HepG2 (cell line): ENCODE data around the gene NFYB. TPM values are rescaled to one million over a fixed set of nuclear protein-coding genes. Genes with fewer than 3 reads are reported as not detected.

Source experiments
- ATAC-seq: fragments of 200-7000 bp; cut with Tn5 transposase; 3 replicates; pipeline ENCODE4 v1.9.1; 2020; ENCODE audit warnings: mild to moderate bottlenecking, moderate library complexity
- BruUV-seq: library from RNA; stranded (reverse); fragments of 400-500 nt; replicated peaks from 2 replicates; lab custom pipeline; 2021; lab: Mats Ljungman, UMichigan
- CTCF ChIA-PET: fragments of 300-600 bp; formaldehyde crosslinking; extraction: SDS; loops from one replicate; lab custom pipeline; 2021; ENCODE audit warnings: low total read pairs, inconsistent platforms, low intra/inter-chr PET ratio; lab: Yijun Ruan, JAX
- POLR2A ChIA-PET: fragments of 350-600 bp; sonication (Branson Sonifier 250); formaldehyde crosslinking; loops from one replicate; lab custom pipeline; 2020; ENCODE audit warnings: antibody characterized with exemption, inconsistent platforms; lab: Yijun Ruan, JAX
- DNase-seq: peaks from one replicate; pipeline ENCODE4 v3.0.0-alpha.2; 2015; ENCODE audit warnings: low spot score
- FAIRE-seq: peaks from 3 replicates; lab custom pipeline; 2011; peaks lifted over from hg19 to GRCh38; lab: Jason Lieb, UNC
- H2AFZ ChIP-seq: one replicate; pipeline ENCODE4 v1.6.1; 2011; ENCODE audit warnings: low read length, inconsistent platforms
- H3K27ac ChIP-seq: fragments of 300-600 bp; 3 replicates; pipeline ENCODE4 v1.8.0; 2011; ENCODE audit warnings: mixed run types, mild to moderate bottlenecking, mixed read lengths, low read length, inconsistent platforms; ENCODE audit not compliant: insufficient read depth; ENCODE audit errors: extremely low read length
- H3K27me3 ChIP-seq, 2 experiments: fragments of 200-600 bp in 1 of 2; 2 replicates in 1 of 2; 3 replicates in 1 of 2; pipeline versions ENCODE4 v1.6.0 to v1.8.0; 2011; ENCODE audit warnings: low read length in 2 of 2, mild to moderate bottlenecking in 2 of 2, moderate library complexity in 2 of 2, inconsistent platforms in 1 of 2; ENCODE audit not compliant: insufficient read depth in 2 of 2, control insufficient read depth in 1 of 2
- H3K36me3 ChIP-seq, 2 experiments: fragments of 200-600 bp in 1 of 2; replicated peaks in 1 of 2; 2 replicates in 1 of 2; 3 replicates in 1 of 2; pipeline versions ENCODE4 v1.5.1 to v1.8.0; 2011; ENCODE audit warnings: low read length in 2 of 2, inconsistent platforms in 1 of 2; ENCODE audit not compliant: insufficient read depth in 2 of 2, control insufficient read depth in 1 of 2
- H3K4me1 ChIP-seq: 2 replicates; pipeline ENCODE4 v1.5.1; 2012; ENCODE audit warnings: low read length, inconsistent platforms; ENCODE audit not compliant: insufficient read depth
- H3K4me2 ChIP-seq: 2 replicates; pipeline ENCODE4 v1.6.0; 2011; ENCODE audit warnings: low read depth, low read length, inconsistent platforms
- H3K4me3 ChIP-seq, 3 experiments: fragments of 200-600 bp in 1 of 3; sonication (generic), shearing (Covaris generic) in 1 of 3; replicated peaks in 1 of 3; 2 replicates each; pipeline ENCODE4 v1.5.1; 2011 to 2016; ENCODE audit warnings: low read length in 3 of 3, inconsistent platforms in 2 of 3, low read depth in 2 of 3, mild to moderate bottlenecking in 2 of 3, control low read depth in 1 of 3, mixed read lengths in 1 of 3; ENCODE audit not compliant: insufficient read depth in 1 of 3
- H3K79me2 ChIP-seq: one replicate; pipeline ENCODE4 v1.6.1; 2011; ENCODE audit warnings: low read length, inconsistent platforms; ENCODE audit not compliant: insufficient read depth
- H3K9ac ChIP-seq: 2 replicates; pipeline ENCODE4 v1.6.0; 2011; ENCODE audit warnings: mild to moderate bottlenecking, low read depth, low read length, inconsistent platforms; ENCODE audit not compliant: insufficient read depth
- H3K9me3 ChIP-seq: 2 replicates; pipeline ENCODE4 v1.5.1; 2012; ENCODE audit warnings: mild to moderate bottlenecking, low read length
- H4K20me1 ChIP-seq: 2 replicates; pipeline ENCODE4 v1.6.0; 2011; ENCODE audit warnings: inconsistent platforms, mild to moderate bottlenecking, low read length, moderate library complexity; ENCODE audit not compliant: insufficient read depth
- ATF1 ChIP-seq: IDR thresholded peaks from 2 replicates; pipeline ENCODE4 v1.6.1; 2016; ENCODE audit warnings: mild to moderate bottlenecking, control low read depth
- CC2D1A ChIP-seq: sonication (generic); formaldehyde crosslinking; IDR thresholded peaks from 2 replicates; pipeline ENCODE4 v1.8.1; 2023; ENCODE audit warnings: mild to moderate bottlenecking, missing genetic modification reagents
- CENPT ChIP-seq: sonication (generic); formaldehyde crosslinking; IDR thresholded peaks from 2 replicates; pipeline ENCODE4 v1.8.0; 2022; ENCODE audit warnings: low read depth, mild to moderate bottlenecking, moderate library complexity, missing genetic modification reagents
- GRHL1 ChIP-seq: sonication (generic); formaldehyde crosslinking; conservative IDR thresholded peaks from 2 replicates; pipeline ENCODE4 v1.8.0; 2022; ENCODE audit warnings: missing genetic modification reagents
- HES4 ChIP-seq: sonication (generic); formaldehyde crosslinking; IDR thresholded peaks from 2 replicates; pipeline ENCODE4 v1.9.0; 2021; ENCODE audit warnings: mild to moderate bottlenecking, missing genetic modification reagents, borderline replicate concordance
- HNRNPL ChIP-seq: fragments of 200-400 bp; formaldehyde crosslinking; IDR thresholded peaks from 2 replicates; pipeline ENCODE4 v1.6.1; 2017; ENCODE audit warnings: mild to moderate bottlenecking, low read depth, low read length
- KDM1A ChIP-seq: IDR thresholded peaks from 2 replicates; pipeline ENCODE4 v1.6.1; 2016; ENCODE audit warnings: missing compliant biosample characterization
- MBNL3 ChIP-seq: fragments of 250-450 bp; sonication (Bioruptor Pico); conservative IDR thresholded peaks from 2 replicates; pipeline ENCODE4 v1.8.0; 2022; ENCODE audit warnings: mild to moderate bottlenecking, inconsistent platforms
- PHF20 ChIP-seq: sonication (generic); formaldehyde crosslinking; IDR thresholded peaks from 2 replicates; pipeline ENCODE4 v1.5.0; 2020; ENCODE audit warnings: mild to moderate bottlenecking, missing genetic modification reagents
- RFXAP ChIP-seq: sonication (generic); formaldehyde crosslinking; IDR thresholded peaks from 2 replicates; pipeline ENCODE4 v1.4.0; 2020; ENCODE audit warnings: missing genetic modification reagents, borderline replicate concordance
- XRCC5 ChIP-seq: fragments of 200-400 bp; formaldehyde crosslinking; optimal IDR thresholded peaks from 2 replicates; pipeline ENCODE3; 2017; ENCODE audit warnings: mild to moderate bottlenecking, low read length
- ZNF3 ChIP-seq: IDR thresholded peaks from 2 replicates; pipeline ENCODE4 v1.7.0; 2017; ENCODE audit warnings: inconsistent platforms
- ZNF34 ChIP-seq: sonication (generic); formaldehyde crosslinking; IDR thresholded peaks from 2 replicates; pipeline ENCODE4 v1.4.0; 2020; ENCODE audit warnings: mild to moderate bottlenecking, missing genetic modification reagents, borderline replicate concordance
- ZNF468 ChIP-seq: sonication (generic); formaldehyde crosslinking; IDR thresholded peaks from 2 replicates; pipeline ENCODE4 v1.8.0; 2022; ENCODE audit warnings: mild to moderate bottlenecking, moderate library complexity, missing genetic modification reagents
- ZNF589 ChIP-seq: sonication (generic); formaldehyde crosslinking; conservative IDR thresholded peaks from 2 replicates; pipeline ENCODE4 v1.8.0; 2022; ENCODE audit warnings: mild to moderate bottlenecking, moderate library complexity, missing genetic modification reagents
- ZNF670 ChIP-seq: sonication (generic); formaldehyde crosslinking; IDR thresholded peaks from 2 replicates; pipeline ENCODE4 v1.8.0; 2022; ENCODE audit warnings: mild to moderate bottlenecking, missing genetic modification reagents, borderline replicate concordance
- ZNF746 ChIP-seq: sonication (generic); formaldehyde crosslinking; IDR thresholded peaks from 2 replicates; pipeline ENCODE4 v1.8.0; 2022; ENCODE audit warnings: mild to moderate bottlenecking, missing genetic modification reagents
- WGBS: methylation state at CpG from one replicate; pipeline ENCODE4 v1.1.6; 2017; ENCODE audit warnings: low lambda C conversion rate; 5-methylcytosine and 5-hydroxymethylcytosine counted together
- in situ Hi-C: cut with HindIII; loops from 2 replicates; pipeline ENCODE4 v1.10.0; 2017; ENCODE audit warnings: low pct_unique_long_range_greater_than_20kb; ENCODE audit not compliant: extremely low pct_ligation_motif_present
- intact Hi-C: fragments of 100-400 bp; cut with micrococcal nuclease; formaldehyde crosslinking; loops from one replicate; pipeline ENCODE4 v1.10.0; 2022; ENCODE audit not compliant: unreplicated experiment
- polyA plus RNA-seq, 8 experiments: library from polyadenylated mRNA; depleted of rRNA in 3 of 8; stranded (reverse) in 7 of 8; unstranded in 1 of 8; fragments of >200 nt; fragmentation: Illumina TruSeq in 4 of 8; extraction: Trizol in 4 of 8; gene quantifications; 2 replicates each; pipeline versions ENCODE4 v1.2.1 to v1.2.3, GENCODE V29; 2011 to 2016; ENCODE audit warnings: low read depth in 4 of 8, missing spikeins in 1 of 8, mixed read lengths in 1 of 8; ENCODE audit not compliant: insufficient read depth in 1 of 8
- total RNA-seq, 5 experiments: library from RNA; depleted of rRNA; stranded (reverse); fragments of >200 nt; fragmentation: Illumina TruSeq; extraction: Trizol; gene quantifications; 2 replicates each; pipeline ENCODE4 v1.2.3, GENCODE V29; 2016; ENCODE audit warnings: low read depth in 1 of 5

The NFYB gene
- total and polyA plus RNA-seq, 2 of the 13 experiments (the other 11 are each of a cell fraction or from before 2014, with no cell fraction given) = 18.7 to 36.6 TPM

DNA sequence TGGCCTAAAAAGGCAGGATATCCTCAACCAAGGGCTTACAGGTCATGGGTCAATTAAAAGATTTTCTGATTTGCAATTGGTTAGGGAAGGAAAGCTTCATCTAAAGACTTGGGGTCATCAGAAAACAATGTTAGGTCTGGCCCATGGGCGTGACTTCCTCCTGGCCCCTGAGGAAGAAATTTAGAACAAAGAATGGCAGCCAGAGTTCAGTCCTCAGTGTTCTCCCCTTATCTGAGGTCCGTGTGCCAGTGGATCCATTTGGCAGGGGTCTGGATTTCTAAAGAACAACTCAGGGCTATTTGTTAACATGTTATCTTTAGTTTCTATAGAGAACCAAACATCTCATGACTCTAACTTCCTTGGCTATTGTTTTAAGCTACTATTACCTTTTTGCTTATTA lies 27.8 kb upstream of the NFYB start (continued):
- TF ChIP-seq ZNF468 (CRISPR knock-in tag) (no peak), ZNF589 (CRISPR knock-in tag) (no peak)

DNA sequence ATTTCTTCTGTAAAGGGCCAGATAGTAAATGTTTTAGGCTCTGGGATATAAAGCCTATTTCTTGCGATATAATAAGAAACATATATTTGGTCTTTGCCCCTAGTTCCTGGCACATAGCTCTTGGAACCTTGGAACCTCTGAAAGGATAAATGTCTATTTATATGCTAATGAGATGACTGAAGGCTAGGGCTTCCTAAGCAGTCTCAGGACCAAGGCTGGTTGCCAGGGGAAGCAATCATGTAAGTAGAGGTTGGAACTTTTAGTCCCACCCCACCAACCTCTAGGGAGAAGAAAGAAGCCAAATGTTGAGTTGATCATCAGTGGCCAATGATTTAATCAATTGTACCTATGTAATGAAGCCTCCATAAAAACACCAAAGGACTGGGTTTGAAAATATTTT lies 26.6 kb upstream of the NFYB start:
- Histone ChIP-seq H2AFZ (no peak overlapping the region), H3K27me3 (peaks cover 0 to 10% of the 10 kb centered on the region in 2 experiments; a peak in 1 of 5 replicates), H3K4me3 (no peak overlapping the region), H4K20me1 (no peaks in the 10 kb centered on the region), H3K4me1 (no peaks in the 10 kb centered on the region), H3K9ac (no peak overlapping the region), H3K9me3 (no peaks in the 10 kb centered on the region), H3K4me2 (no peak overlapping the region), H3K36me3 (no peaks in the 10 kb centered on the region), H3K27ac (no peak overlapping the region), H3K79me2 (no peaks in the 10 kb centered on the region)
- BruUV-seq = no TSS peak
- ATAC-seq (no peak), DNase-seq (no peak), FAIRE-seq (no peak)
- POLR2A ChIA-PET = no interaction called here
- TF ChIP-seq ZNF34 (CRISPR knock-in tag) (no peak), RFXAP (CRISPR knock-in tag) (no peak), ZNF3 (CRISPR knock-in tag) (no peak)
- whole genome bisulfite sequencing = 65% methylated on average over 1 of the region's 1 CpG
- CTCF ChIA-PET = no interaction called here
- in situ Hi-C loops = no loop called here
- intact Hi-C loops = no loop called here

DNA sequence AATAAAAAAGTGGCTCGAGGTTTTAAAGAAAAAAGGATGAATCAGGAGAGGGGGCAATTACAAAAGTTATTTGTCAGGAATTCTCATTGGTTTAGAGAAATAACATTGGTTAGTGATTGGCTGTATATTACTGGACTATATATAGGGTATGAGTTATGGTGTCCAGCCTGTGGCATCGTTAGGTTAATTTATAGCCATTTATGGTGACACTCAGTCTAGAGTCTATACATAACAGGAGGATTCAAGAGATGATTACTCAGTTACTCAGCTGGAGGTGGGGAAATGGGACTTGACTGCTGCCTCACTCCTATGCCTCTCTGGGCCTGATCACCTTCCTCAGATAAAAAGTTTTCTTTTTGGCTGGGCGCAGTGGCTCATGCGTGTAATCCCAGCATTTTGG lies 25.6 kb upstream of the NFYB start:
- in situ Hi-C loops (no loop called here), intact Hi-C loops (no loop called here)
- Histone ChIP-seq H4K20me1 (no peaks in the 10 kb centered on the region), H3K27ac (no peak overlapping the region), H3K27me3 (peaks cover 0 to 10% of the 10 kb centered on the region in 2 experiments; a peak in 1 of 5 replicates), H3K79me2 (no peaks in the 10 kb centered on the region), H3K4me3 (no peak overlapping the region), H3K36me3 (no peaks in the 10 kb centered on the region), H3K4me1 (no peaks in the 10 kb centered on the region), H3K9me3 (no peaks in the 10 kb centered on the region), H2AFZ (no peak overlapping the region), H3K9ac (no peak overlapping the region), H3K4me2 (no peak overlapping the region)
- ATAC-seq = no peak
- no TSS peak for BruUV-seq
- no peak for DNase-seq
- FAIRE-seq = no peak
- WGBS = 36% methylated on average over 4 of the region's 4 CpGs
- CTCF ChIA-PET = no interaction called here
- POLR2A ChIA-PET = no interaction called here
- TF ChIP-seq PHF20 (CRISPR knock-in tag) (no peak), MBNL3 (CRISPR knock-in tag) (no peak), HES4 (no peak), CC2D1A (CRISPR knock-in tag) (no peak), KDM1A (CRISPR knock-in tag) (no peak), CENPT (CRISPR knock-in tag) (no peak), XRCC5 (no peak), GRHL1 (CRISPR knock-in tag) (no peak), ZNF670 (CRISPR knock-in tag) (no peak), ZNF746 (CRISPR knock-in tag) (no peak), ATF1 (CRISPR knock-in tag) (no peak), HNRNPL (no peak)
